Measurements from ENCODE around the gene EGFR. TPM values are rescaled to one million over a fixed set of nuclear protein-coding genes. Genes with fewer than 3 reads are reported as not detected.
A peak's percentile ranks its signal among the peaks of the same experiment; 100 is the strongest.

Gene EGFR
- total and polyA plus RNA-seq, 11 donors = 2.3 to 29.6 (median 7.0) TPM

GRCh38 chr7:55075464-55076021, 56.7 kb downstream of the EGFR start:
- peak in 3 of 5 donors; percentile 48 to 65 (median 52) for DNase-seq
- WGBS, 4 donors = 72 to 81% (median 76%) methylated on average over 5 of the region's 5 CpGs
- peak; percentile 32 to 68 (median 45) for ATAC-seq
- Histone ChIP-seq H3K4me1 (peaks cover 0 to 55% (median 21%) of the 10 kb centered on the region in 12 donors), H3K4me3 (no peak overlapping the region), H3K36me3 (no peaks in the 10 kb centered on the region), H3K27me3 (no peaks in the 10 kb centered on the region), H3K9me3 (no peaks in the 10 kb centered on the region), H3K27ac (peak overlapping the region in 10 of 12 donors; percentile 12 to 79 (median 65))
- intact Hi-C loops (cut with DNase I) = loop anchor here in 1 of 10 donors (1.0 kb wide), 1 partner anchor 9 kb away; no protein-coding TSS in a partner anchor
- TF ChIP-seq POLR2A (IDR thresholded peaks at IDR 0.05) (no peak), CTCF (IDR thresholded peaks at IDR 0.05) (no peak)

- DNase-seq (no peak), ATAC-seq (no peak)
- Histone ChIP-seq H3K4me3 (no peak overlapping the region), H3K27me3 (no peaks in the 10 kb centered on the region), H3K4me1 (peaks cover 0 to 65% (median 27%) of the 10 kb centered on the region in 12 donors), H3K9me3 (no peaks in the 10 kb centered on the region), H3K27ac (no peak overlapping the region), H3K36me3 (no peaks in the 10 kb centered on the region)
- WGBS, 4 donors = 92 to 95% (median 93%) methylated on average over 31 to 34 of the region's 34 CpGs
- TF ChIP-seq POLR2A (IDR thresholded peaks at IDR 0.05) (no peak), CTCF (IDR thresholded peaks at IDR 0.05) (no peak)
- intact Hi-C loops (cut with DNase I) = no loop called here
Observed at GRCh38 chr7:55077561-55078410, 59.0 kb downstream of the EGFR start.

- no peaks in the 10 kb centered on the region for H3K36me3 ChIP-seq
- DNase-seq (no peak), ATAC-seq (peak in 1 of 4 donors; percentile 10)
- no peaks in the 10 kb centered on the region for H3K9me3 ChIP-seq
- H3K4me1 ChIP-seq = peaks cover 0 to 56% (median 20%) of the 10 kb centered on the region in 12 donors
- peak overlapping the region in 1 of 12 donors; percentile 2 for H3K27ac ChIP-seq
- 81 to 86% (median 85%) methylated on average over 41 to 42 of the region's 42 CpGs for WGBS, 4 donors
- intact Hi-C loops (cut with DNase I) = no loop called here
- no peaks in the 10 kb centered on the region for H3K27me3 ChIP-seq
- TF ChIP-seq CTCF (IDR thresholded peaks at IDR 0.05) (no peak), POLR2A (IDR thresholded peaks at IDR 0.05) (no peak)
- H3K4me3 ChIP-seq = no peak overlapping the region
Observed at GRCh38 chr7:55078465-55079372, 59.9 kb downstream of the EGFR start.

Measured in heart left ventricle (tissue), 16 donors.